HepG2 (cell line): ENCODE results near the gene CASTOR1. TPM values are rescaled to one million over a fixed set of nuclear protein-coding genes. Genes with fewer than 3 reads are reported as not detected.
A peak's percentile ranks its signal among the peaks of the same experiment; 100 is the strongest.

ENCODE experiments used
- ATAC-seq: fragments of 200-7000 bp; cut with Tn5 transposase; 3 replicates; pipeline ENCODE4 v1.9.1; 2020; ENCODE audit warnings: mild to moderate bottlenecking, moderate library complexity
- BruUV-seq: library from RNA; stranded (reverse); fragments of 400-500 nt; replicated peaks from 2 replicates; lab custom pipeline; 2021; lab: Mats Ljungman, UMichigan
- CTCF ChIA-PET: fragments of 300-600 bp; formaldehyde crosslinking; extraction: SDS; loops from one replicate; lab custom pipeline; 2021; ENCODE audit warnings: low total read pairs, inconsistent platforms, low intra/inter-chr PET ratio; lab: Yijun Ruan, JAX
- POLR2A ChIA-PET: fragments of 350-600 bp; sonication (Branson Sonifier 250); formaldehyde crosslinking; loops from one replicate; lab custom pipeline; 2020; ENCODE audit warnings: antibody characterized with exemption, inconsistent platforms; lab: Yijun Ruan, JAX
- DNase-seq: peaks from one replicate; pipeline ENCODE4 v3.0.0-alpha.2; 2015; ENCODE audit warnings: low spot score
- FAIRE-seq: peaks from 3 replicates; lab custom pipeline; 2011; peaks lifted over from hg19 to GRCh38; lab: Jason Lieb, UNC
- H2AFZ ChIP-seq: one replicate; pipeline ENCODE4 v1.6.1; 2011; ENCODE audit warnings: low read length, inconsistent platforms
- H3K27ac ChIP-seq: fragments of 300-600 bp; 3 replicates; pipeline ENCODE4 v1.8.0; 2011; ENCODE audit warnings: mixed run types, mild to moderate bottlenecking, mixed read lengths, low read length, inconsistent platforms; ENCODE audit not compliant: insufficient read depth; ENCODE audit errors: extremely low read length
- H3K27me3 ChIP-seq, 2 experiments: fragments of 200-600 bp in 1 of 2; 2 replicates in 1 of 2; 3 replicates in 1 of 2; pipeline versions ENCODE4 v1.6.0 to v1.8.0; 2011; ENCODE audit warnings: low read length in 2 of 2, mild to moderate bottlenecking in 2 of 2, moderate library complexity in 2 of 2, inconsistent platforms in 1 of 2; ENCODE audit not compliant: insufficient read depth in 2 of 2, control insufficient read depth in 1 of 2
- H3K36me3 ChIP-seq, 2 experiments: fragments of 200-600 bp in 1 of 2; replicated peaks in 1 of 2; 2 replicates in 1 of 2; 3 replicates in 1 of 2; pipeline versions ENCODE4 v1.5.1 to v1.8.0; 2011; ENCODE audit warnings: low read length in 2 of 2, inconsistent platforms in 1 of 2; ENCODE audit not compliant: insufficient read depth in 2 of 2, control insufficient read depth in 1 of 2
- H3K4me1 ChIP-seq: 2 replicates; pipeline ENCODE4 v1.5.1; 2012; ENCODE audit warnings: low read length, inconsistent platforms; ENCODE audit not compliant: insufficient read depth
- H3K4me2 ChIP-seq: 2 replicates; pipeline ENCODE4 v1.6.0; 2011; ENCODE audit warnings: low read depth, low read length, inconsistent platforms
- H3K4me3 ChIP-seq, 3 experiments: fragments of 200-600 bp in 1 of 3; sonication (generic), shearing (Covaris generic) in 1 of 3; replicated peaks in 1 of 3; 2 replicates each; pipeline ENCODE4 v1.5.1; 2011 to 2016; ENCODE audit warnings: low read length in 3 of 3, inconsistent platforms in 2 of 3, low read depth in 2 of 3, mild to moderate bottlenecking in 2 of 3, control low read depth in 1 of 3, mixed read lengths in 1 of 3; ENCODE audit not compliant: insufficient read depth in 1 of 3
- H3K79me2 ChIP-seq: one replicate; pipeline ENCODE4 v1.6.1; 2011; ENCODE audit warnings: low read length, inconsistent platforms; ENCODE audit not compliant: insufficient read depth
- H3K9ac ChIP-seq: 2 replicates; pipeline ENCODE4 v1.6.0; 2011; ENCODE audit warnings: mild to moderate bottlenecking, low read depth, low read length, inconsistent platforms; ENCODE audit not compliant: insufficient read depth
- H3K9me3 ChIP-seq: 2 replicates; pipeline ENCODE4 v1.5.1; 2012; ENCODE audit warnings: mild to moderate bottlenecking, low read length
- H4K20me1 ChIP-seq: 2 replicates; pipeline ENCODE4 v1.6.0; 2011; ENCODE audit warnings: inconsistent platforms, mild to moderate bottlenecking, low read length, moderate library complexity; ENCODE audit not compliant: insufficient read depth
- HDAC1 ChIP-seq: sonication (generic); formaldehyde crosslinking; IDR thresholded peaks from 2 replicates; pipeline ENCODE4 v1.5.1; 2020; ENCODE audit warnings: mild to moderate bottlenecking, missing genetic modification reagents
- KDM5B ChIP-seq: sonication (generic); formaldehyde crosslinking; IDR thresholded peaks from 2 replicates; pipeline ENCODE4 v1.4.0; 2020; ENCODE audit warnings: missing genetic modification reagents, mild to moderate bottlenecking, borderline replicate concordance
- KLF16 ChIP-seq, 2 experiments: sonication (generic) in 1 of 2; formaldehyde crosslinking in 1 of 2; IDR thresholded peaks; 2 replicates each; pipeline versions ENCODE4 v1.6.1 to v1.8.0; 2016 to 2023; ENCODE audit warnings: missing genetic modification reagents in 2 of 2, missing compliant biosample characterization in 1 of 2
- MTF2 ChIP-seq: sonication (generic); formaldehyde crosslinking; IDR thresholded peaks from 2 replicates; pipeline ENCODE4 v1.5.0; 2020; ENCODE audit warnings: missing genetic modification reagents, borderline replicate concordance
- NFAT5 ChIP-seq: sonication (generic); formaldehyde crosslinking; IDR thresholded peaks from 2 replicates; pipeline ENCODE4 v1.4.0; 2020; ENCODE audit warnings: missing genetic modification reagents
- NONO ChIP-seq, 2 experiments: fragments of 450-650 bp in 1 of 2; sonication (generic) in 1 of 2; formaldehyde crosslinking in 1 of 2; IDR thresholded peaks in 1 of 2; conservative IDR thresholded peaks in 1 of 2; 2 replicates each; pipeline versions ENCODE4 v1.6.1 to v1.8.0; 2017 to 2022; ENCODE audit warnings: mild to moderate bottlenecking in 1 of 2, missing genetic modification reagents in 1 of 2, moderate library complexity in 1 of 2
- NRL ChIP-seq: sonication (generic); formaldehyde crosslinking; IDR thresholded peaks from 2 replicates; pipeline ENCODE4 v1.5.0; 2020; ENCODE audit warnings: missing genetic modification reagents, mild to moderate bottlenecking, moderate library complexity, borderline replicate concordance
- SIN3A ChIP-seq: IDR thresholded peaks from 2 replicates; pipeline ENCODE4 v1.6.1; 2011; ENCODE audit warnings: low read depth, mild to moderate bottlenecking, control low read depth, low read length, borderline replicate concordance
- ZFP1 ChIP-seq: IDR thresholded peaks from 2 replicates; pipeline ENCODE4 v1.6.1; 2016
- ZNF18 ChIP-seq: sonication (generic); formaldehyde crosslinking; IDR thresholded peaks from 2 replicates; pipeline ENCODE4 v1.8.0; 2022; ENCODE audit warnings: mild to moderate bottlenecking, missing genetic modification reagents; ENCODE audit not compliant: insufficient replicate concordance
- ZNF256 ChIP-seq: sonication (generic); formaldehyde crosslinking; conservative IDR thresholded peaks from 2 replicates; pipeline ENCODE4 v1.4.0; 2020; ENCODE audit warnings: missing genetic modification reagents
- ZNF768 ChIP-seq: sonication (generic); formaldehyde crosslinking; IDR thresholded peaks from 2 replicates; pipeline ENCODE4 v1.4.0; 2020; ENCODE audit warnings: missing genetic modification reagents
- ZNF850 ChIP-seq: sonication (generic); formaldehyde crosslinking; conservative IDR thresholded peaks from 2 replicates; pipeline ENCODE4 v1.9.0; 2021; ENCODE audit warnings: mild to moderate bottlenecking, missing genetic modification reagents
- WGBS: methylation state at CpG from one replicate; pipeline ENCODE4 v1.1.6; 2017; ENCODE audit warnings: low lambda C conversion rate; 5-methylcytosine and 5-hydroxymethylcytosine counted together
- in situ Hi-C: cut with HindIII; loops from 2 replicates; pipeline ENCODE4 v1.10.0; 2017; ENCODE audit warnings: low pct_unique_long_range_greater_than_20kb; ENCODE audit not compliant: extremely low pct_ligation_motif_present
- intact Hi-C: fragments of 100-400 bp; cut with micrococcal nuclease; formaldehyde crosslinking; loops from one replicate; pipeline ENCODE4 v1.10.0; 2022; ENCODE audit not compliant: unreplicated experiment
- polyA plus RNA-seq, 8 experiments: library from polyadenylated mRNA; depleted of rRNA in 3 of 8; stranded (reverse) in 7 of 8; unstranded in 1 of 8; fragments of >200 nt; fragmentation: Illumina TruSeq in 4 of 8; extraction: Trizol in 4 of 8; gene quantifications; 2 replicates each; pipeline versions ENCODE4 v1.2.1 to v1.2.3, GENCODE V29; 2011 to 2016; ENCODE audit warnings: low read depth in 4 of 8, missing spikeins in 1 of 8, mixed read lengths in 1 of 8; ENCODE audit not compliant: insufficient read depth in 1 of 8
- total RNA-seq, 5 experiments: library from RNA; depleted of rRNA; stranded (reverse); fragments of >200 nt; fragmentation: Illumina TruSeq; extraction: Trizol; gene quantifications; 2 replicates each; pipeline ENCODE4 v1.2.3, GENCODE V29; 2016; ENCODE audit warnings: low read depth in 1 of 5

The CASTOR1 gene
- total and polyA plus RNA-seq, 2 of the 13 experiments (the other 11 are each of a cell fraction or from before 2014, with no cell fraction given), result 2.6 to 4.4 TPM

- TF ChIP-seq SIN3A (no peak), KLF16 (CRISPR knock-in tag; IDR thresholded peaks at IDR 0.05) (no peak; a peak in 1 of 4 replicates), ZNF256 (no peak), NFAT5 (CRISPR knock-in tag) (no peak), MTF2 (no peak), ZFP1 (CRISPR knock-in tag) (no peak)
These were observed 642 bp upstream of the CASTOR1 start (continued) for GRCh38 chr22:30289980-30290313.

GRCh38 chr22:30288419-30289140 is 725 bp downstream of the CASTOR1 start:
- in situ Hi-C loops (loop anchor here (5.0 kb wide), 1 partner anchor 99 kb away; the partner anchor contains the start of gene RNF215), intact Hi-C loops (loop anchor here (1.0 to 2.0 kb wide), 2 partner anchors 38 to 99 kb away; partner anchors contain the start of genes RNF215 and TBC1D10A)
- H3K4me1 ChIP-seq, result peaks cover 29% of the 10 kb centered on the region
- ATAC-seq (no peak), DNase-seq (no peak), FAIRE-seq (no peak)
- BruUV-seq, result no TSS peak
- no peaks in the 10 kb centered on the region for H4K20me1 ChIP-seq
- H3K27ac ChIP-seq, result no peak overlapping the region
- peak overlapping the region; percentile 55 for H3K9ac ChIP-seq
- H3K4me3 ChIP-seq, result peak overlapping the region; percentile 68 to 80 (median 72)
- no peaks in the 10 kb centered on the region for H3K9me3 ChIP-seq
- 6% methylated on average over 8 of the region's 27 CpGs for WGBS
- no peak overlapping the region for H2AFZ ChIP-seq
- H3K79me2 ChIP-seq, result no peaks in the 10 kb centered on the region
- CTCF ChIA-PET, result interaction anchor here (2.2 to 4.0 kb wide), 4 partner anchors 26 to 180 kb away, joined by 13 to 26 read pairs (median 22); partner anchors contain the start of genes RNF215 and TBC1D10A
- H3K27me3 ChIP-seq, result no peaks in the 10 kb centered on the region; a peak in 1 of 5 replicates
- POLR2A ChIA-PET, result interaction anchor here (0.5 to 4.0 kb wide), 8 partner anchors 37 to 135 kb away, joined by 3 to 28 read pairs (median 8); partner anchors contain the start of genes CCDC157, RNF215, SF3A1 and TBC1D10A
- H3K36me3 ChIP-seq, result peaks cover 2 to 5% of the 10 kb centered on the region in 2 experiments; a peak in 2 of 5 replicates
- H3K4me2 ChIP-seq, result peak overlapping the region; percentile 96
- TF ChIP-seq NONO (IDR thresholded peaks at IDR 0.05) (no peak), NONO (CRISPR knock-in tag; conservative IDR thresholded peaks at IDR 0.05) (no peak), ZNF18 (peak; percentile 5), HDAC1 (CRISPR knock-in tag) (0 out of 2 replicates have a peak, but pooled peaks have one; percentile 4), NRL (0 out of 2 replicates have a peak, but pooled peaks have one; percentile 45), ZNF850 (CRISPR knock-in tag) (0 out of 2 replicates have a peak, but pooled peaks have one; percentile 21), KDM5B (0 out of 2 replicates have a peak, but pooled peaks have one; percentile 8), ZNF768 (CRISPR knock-in tag) (peak; percentile 90)
